Neural cell (in vitro differentiated cells): ENCODE measurements around the gene ICE1. TPM values are rescaled to one million over a fixed set of nuclear protein-coding genes. Genes with fewer than 3 reads are reported as not detected.

ENCODE experiments used
- H2AFZ ChIP-seq: fragments of 200-600, 300-800 bp; sonication (generic), shearing (Covaris generic); 2 replicates; pipeline ENCODE4 v1.6.0; 2014; ENCODE audit warnings: low read depth, mild to moderate bottlenecking, antibody characterized with exemption, low read length, moderate library complexity
- H3F3A ChIP-seq: fragments of 200-600 bp; shearing (Covaris generic); 2 replicates; pipeline ENCODE4 v1.6.1; 2016; ENCODE audit warnings: mild to moderate bottlenecking, moderate library complexity, mixed read lengths, antibody characterized with exemption, low read length; ENCODE audit not compliant: insufficient read depth, poor library complexity, severe bottlenecking
- H3K27ac ChIP-seq: fragments of 200-600, 300-800 bp; sonication (generic), shearing (Covaris generic); 2 replicates; pipeline ENCODE4 v1.5.1; 2014; ENCODE audit warnings: mild to moderate bottlenecking, low read length, moderate library complexity
- H3K27me3 ChIP-seq: fragments of 300-800, 200-600 bp; sonication (generic), shearing (Covaris generic); 2 replicates; pipeline ENCODE4 v1.6.0; 2014; ENCODE audit warnings: mild to moderate bottlenecking, low read depth, low read length, moderate library complexity; ENCODE audit not compliant: insufficient read depth
- H3K36me3 ChIP-seq: fragments of 300-800, 200-600 bp; sonication (generic), shearing (Covaris generic); 2 replicates; pipeline ENCODE4 v1.5.1; 2014; ENCODE audit warnings: mild to moderate bottlenecking, antibody characterized with exemption, low read length, moderate library complexity; ENCODE audit not compliant: insufficient read depth
- H3K4me2 ChIP-seq: fragments of 300-800, 200-600 bp; sonication (generic), shearing (Covaris generic); 2 replicates; pipeline ENCODE4 v1.6.0; 2014; ENCODE audit warnings: mild to moderate bottlenecking, low read length
- H3K4me3 ChIP-seq: fragments of 300-800, 200-600 bp; sonication (generic), shearing (Covaris generic); 2 replicates; pipeline ENCODE4 v1.5.1; 2014; ENCODE audit warnings: mild to moderate bottlenecking, low read length, moderate library complexity
- H3K79me2 ChIP-seq: fragments of 200-600 bp; shearing (Covaris generic); replicated peaks from 2 replicates; pipeline ENCODE4 v1.6.0; 2014; ENCODE audit warnings: mild to moderate bottlenecking, low read length, moderate library complexity; ENCODE audit not compliant: insufficient read depth
- H3K9ac ChIP-seq: fragments of 300-800, 200-600 bp; sonication (generic), shearing (Covaris generic); 2 replicates; pipeline ENCODE4 v1.6.1; 2016; ENCODE audit warnings: mild to moderate bottlenecking, low read length, mixed read lengths
- H3K9me2 ChIP-seq: fragments of 200-600 bp; shearing (Covaris generic); 2 replicates; pipeline ENCODE4 v1.6.1; 2016; ENCODE audit warnings: mild to moderate bottlenecking, low read length, mixed read lengths; ENCODE audit not compliant: insufficient read depth
- H3K9me3 ChIP-seq: fragments of 200-600, 300-800 bp; sonication (generic), shearing (Covaris generic); 2 replicates; pipeline ENCODE4 v1.6.1; 2016; ENCODE audit warnings: mild to moderate bottlenecking, mixed run types, low read length, moderate library complexity, mixed read lengths
- H4K20me1 ChIP-seq: fragments of 200-600 bp; shearing (Covaris generic); 2 replicates; pipeline ENCODE4 v1.6.1; 2016; ENCODE audit warnings: mild to moderate bottlenecking, mixed run types; ENCODE audit not compliant: insufficient read depth
- CTCF ChIP-seq: fragments of 450-650 bp; IDR thresholded peaks from 2 replicates; pipeline ENCODE4 v1.5.1; 2014; ENCODE audit warnings: antibody characterized with exemption, mild to moderate bottlenecking, moderate library complexity; ENCODE audit not compliant: poor library complexity, severe bottlenecking
- EP300 ChIP-seq: fragments of 450-650 bp; conservative IDR thresholded peaks from 2 replicates; pipeline ENCODE4 v1.6.1; 2014; ENCODE audit warnings: antibody characterized with exemption, mild to moderate bottlenecking, moderate library complexity; ENCODE audit not compliant: poor library complexity, severe bottlenecking
- EZH2 ChIP-seq: fragments of 200-600, 300-800 bp; shearing (Covaris generic), sonication (generic); IDR thresholded peaks from 2 replicates; pipeline ENCODE4 v1.6.1; 2014; ENCODE audit warnings: antibody characterized with exemption, low read length, borderline replicate concordance, mild to moderate bottlenecking; ENCODE audit not compliant: insufficient read depth, poor library complexity, severe bottlenecking
- MXI1 ChIP-seq: fragments of 450-650 bp; conservative IDR thresholded peaks from 2 replicates; pipeline ENCODE4 v1.6.1; 2014; ENCODE audit warnings: antibody characterized with exemption, mild to moderate bottlenecking; ENCODE audit not compliant: poor library complexity, severe bottlenecking
- POLR2AphosphoS5 ChIP-seq: IDR thresholded peaks from 2 replicates; pipeline ENCODE4 v1.6.1; 2012
- RAD21 ChIP-seq: fragments of 450-650 bp; conservative IDR thresholded peaks from 2 replicates; pipeline ENCODE4 v1.6.1; 2014; ENCODE audit warnings: antibody characterized with exemption, mild to moderate bottlenecking, moderate library complexity
- REST ChIP-seq: IDR thresholded peaks from 2 replicates; pipeline ENCODE4 v1.6.1; 2012; ENCODE audit warnings: borderline replicate concordance
- SMC3 ChIP-seq: fragments of 450-650 bp; conservative IDR thresholded peaks from 2 replicates; pipeline ENCODE4 v1.6.1; 2014; ENCODE audit warnings: antibody characterized with exemption, mild to moderate bottlenecking, moderate library complexity; ENCODE audit not compliant: poor library complexity
- TAF1 ChIP-seq: IDR thresholded peaks from 2 replicates; pipeline ENCODE4 v1.6.1; 2012; ENCODE audit warnings: low read depth
- polyA plus RNA-seq: library from polyadenylated mRNA; depleted of rRNA; stranded (reverse); fragments of >200 nt; gene quantifications from 2 replicates; pipeline ENCODE4 v1.2.3, GENCODE V29; 2014

Gene ICE1
- polyA plus RNA-seq, 1 donor from 2014 or later: 22.1 TPM

GRCh38 chr5:5374009-5374715 lies 48.3 kb upstream of the ICE1 start:
- Histone ChIP-seq H3K79me2 (no peaks in the 10 kb centered on the region), H2AFZ (no peak overlapping the region), H3K27ac (no peak overlapping the region), H3K9ac (no peak overlapping the region), H4K20me1 (no peaks in the 10 kb centered on the region), H3K9me2 (no peaks in the 10 kb centered on the region), H3K9me3 (no peaks in the 10 kb centered on the region), H3K27me3 (no peaks in the 10 kb centered on the region), H3K4me3 (no peak overlapping the region), H3K36me3 (no peaks in the 10 kb centered on the region), H3F3A (no peaks in the 10 kb centered on the region), H3K4me2 (no peak overlapping the region)
- TF ChIP-seq RAD21 (no peak), POLR2AphosphoS5 (no peak), EP300 (no peak), EZH2 (no peak), TAF1 (no peak), MXI1 (no peak), REST (no peak), SMC3 (no peak), CTCF (no peak)

- H2AFZ ChIP-seq: no peak overlapping the region
- H3K9me2 ChIP-seq: no peaks in the 10 kb centered on the region
- no peaks in the 10 kb centered on the region for H3K27me3 ChIP-seq
- H3K9me3 ChIP-seq: no peaks in the 10 kb centered on the region
- no peaks in the 10 kb centered on the region for H3K79me2 ChIP-seq
- no peaks in the 10 kb centered on the region for H3F3A ChIP-seq
- TF ChIP-seq SMC3 (no peak), MXI1 (no peak), POLR2AphosphoS5 (no peak), CTCF (no peak), RAD21 (no peak), TAF1 (no peak), REST (no peak), EZH2 (no peak), EP300 (no peak)
- H3K36me3 ChIP-seq: no peaks in the 10 kb centered on the region
- no peak overlapping the region for H3K27ac ChIP-seq
- no peaks in the 10 kb centered on the region for H4K20me1 ChIP-seq
- H3K9ac ChIP-seq: no peak overlapping the region
- no peak overlapping the region for H3K4me3 ChIP-seq
- H3K4me2 ChIP-seq: no peak overlapping the region
Measured at GRCh38 chr5:5377780-5378179, 44.7 kb upstream of the ICE1 start.
